ENCODE results near the gene SAP30BP. TPM values are rescaled to one million over a fixed set of nuclear protein-coding genes. Genes with fewer than 3 reads are reported as not detected.

The SAP30BP gene
- total and polyA plus RNA-seq, 2 experiments from 2014 or later, result 44.9 to 97.9 TPM

- H3K27ac Mint-ChIP-seq, result no peak overlapping the region; the same call in 1 of the 2 replicates
Measured at GRCh38 chr17:75664099-75664549, 3.0 kb upstream of the SAP30BP start.

More at GRCh38 chr17:75664099-75664549, 3.0 kb upstream of the SAP30BP start:
- H3K9me2 ChIP-seq (ENCODE audit: insufficient read depth), result no peaks in the 10 kb centered on the region
- H3K4me1 ChIP-seq (ENCODE audit: insufficient read depth), result peaks cover 14% of the 10 kb centered on the region
- H3K4me3 ChIP-seq, result no peak overlapping the region
- no peak overlapping the region for H3K4me3 Mint-ChIP-seq
- H3K4me1 Mint-ChIP-seq, result peaks cover 10% of the 10 kb centered on the region
- no peak for ATAC-seq
- no peaks in the 10 kb centered on the region for H3K9me3 Mint-ChIP-seq
- H3F3A ChIP-seq (replicated peaks; ENCODE audit: low read depth), result peaks cover 9% of the 10 kb centered on the region
- DNase-seq (ENCODE audit: low spot score), result no peak
- peaks cover 39% of the 10 kb centered on the region for H3K79me2 ChIP-seq (replicated peaks; ENCODE audit: insufficient read depth)
- no peak overlapping the region for H3K27ac ChIP-seq (ENCODE audit: low read depth)
- no peaks in the 10 kb centered on the region for H3K27me3 ChIP-seq (ENCODE audit: insufficient read depth)
- peaks cover 4% of the 10 kb centered on the region; the same call in 1 of the 2 replicates for H3K36me3 ChIP-seq (ENCODE audit: insufficient read depth)
- peaks cover 4% of the 10 kb centered on the region; the same call in 1 of the 2 replicates for H4K20me1 ChIP-seq (replicated peaks; ENCODE audit: insufficient read depth)
- H3K27me3 Mint-ChIP-seq (ENCODE audit: insufficient read depth, low read depth, poor library complexity), result no peaks in the 10 kb centered on the region
- H3K4me2 ChIP-seq, result no peak overlapping the region
- H3K36me3 Mint-ChIP-seq (ENCODE audit: low read depth), result peaks cover 31% of the 10 kb centered on the region
- no peak overlapping the region for H2AFZ ChIP-seq
- no peak for TF ChIP-seq CTCF (conservative IDR thresholded peaks at IDR 0.05; ENCODE audit: low read depth in 2 of 2)
- no peak for TF ChIP-seq POLR2AphosphoS5 (IDR thresholded peaks at IDR 0.05; ENCODE audit: low read depth)
- no peak for TF ChIP-seq ZNF331 (CRISPR knock-in tag; IDR thresholded peaks at IDR 0.05; ENCODE audit: low read depth)
- no peak for TF ChIP-seq ETS1 (IDR thresholded peaks at IDR 0.05)
- no peak for TF ChIP-seq JUNB (IDR thresholded peaks at IDR 0.05; ENCODE audit: unreplicated experiment)
- no peak for TF ChIP-seq ZNF114 (CRISPR knock-in tag; IDR thresholded peaks at IDR 0.05)
- no peak for TF ChIP-seq ZNF462 (CRISPR knock-in tag; IDR thresholded peaks at IDR 0.05)
- no peak for TF ChIP-seq EZH2phosphoT487 (IDR thresholded peaks at IDR 0.05; ENCODE audit: unreplicated experiment)

Measured in GM23338 (cell line).